Tibial artery (tissue), 4 donors: Measurements from ENCODE around the gene KIF5B.
"Not testable (repeated sequence)": the region's sequence is repeated elsewhere in the genome, so short reads cannot be mapped to it uniquely, and the experiment has no call there.

Source experiments
- DNase-seq, 2 donors: peaks; one replicate each; pipeline ENCODE4 v3.0.0-alpha.2; 2019
- H3K27ac ChIP-seq, 2 donors: fragments of 200-600 bp; sonication (generic) in 1 of 2; 1 replicate in 1 of 2; 2 replicates in 1 of 2; pipeline ENCODE4 v1.5.1; 2018 to 2019; ENCODE audit warnings: mild to moderate bottlenecking in 1 of 2
- H3K27me3 ChIP-seq, 2 donors: fragments of 200-600 bp; sonication (generic) in 1 of 2; one replicate each; pipeline versions ENCODE4 v1.5.1 to v1.6.0; 2016 to 2019
- H3K36me3 ChIP-seq, 3 donors: fragments of 200-600 bp; sonication (generic) in 2 of 3; one replicate each; pipeline ENCODE4 v1.5.1; 2016 to 2019; ENCODE audit warnings: mild to moderate bottlenecking in 2 of 3
- H3K4me1 ChIP-seq, 4 donors: fragments of 200-600 bp; sonication (generic) in 2 of 4; 1 replicate in 3 of 4; 2 replicates in 1 of 4; pipeline ENCODE4 v1.5.1; 2016 to 2019
- H3K4me3 ChIP-seq, 2 donors: fragments of 200-600 bp; sonication (generic) in 1 of 2; 1 replicate in 1 of 2; 2 replicates in 1 of 2; pipeline ENCODE4 v1.5.1; 2018 to 2019; ENCODE audit warnings: mild to moderate bottlenecking in 2 of 2
- H3K9me3 ChIP-seq, 3 donors: fragments of 200-600 bp; sonication (generic) in 1 of 3; one replicate each; pipeline ENCODE4 v1.5.1; 2016 to 2019
- intact Hi-C: fragments of 100-400 bp; cut with DNase I; formaldehyde crosslinking; loops from one replicate; pipeline ENCODE4 v1.15.0; 2023; ENCODE audit warnings: low total_unique reads
- TF ChIP-seq, protein P1 (sequence below), 2 experiments: fragments of 200-600 bp in 1 of 2; fragments of 450-650 bp in 1 of 2; IDR thresholded peaks; one replicate each; pipeline ENCODE4 v1.5.1; 2017 to 2019; ENCODE audit warnings: antibody characterized with exemption in 2 of 2, mild to moderate bottlenecking in 1 of 2, moderate library complexity in 1 of 2

Gene KIF5B

GRCh38 chr10:31990937-31991336, 65.3 kb downstream of the KIF5B start:
- DNase-seq, result no peak
- Histone ChIP-seq H3K4me3 (no peak overlapping the region), H3K9me3 (no peaks in the 10 kb centered on the region), H3K27ac (no peak overlapping the region), H3K27me3 (no peaks in the 10 kb centered on the region), H3K4me1 (no peaks in the 10 kb centered on the region), H3K36me3 (no peaks in the 10 kb centered on the region)
- intact Hi-C loops, result no loop called here
- TF ChIP-seq, protein P1, sequence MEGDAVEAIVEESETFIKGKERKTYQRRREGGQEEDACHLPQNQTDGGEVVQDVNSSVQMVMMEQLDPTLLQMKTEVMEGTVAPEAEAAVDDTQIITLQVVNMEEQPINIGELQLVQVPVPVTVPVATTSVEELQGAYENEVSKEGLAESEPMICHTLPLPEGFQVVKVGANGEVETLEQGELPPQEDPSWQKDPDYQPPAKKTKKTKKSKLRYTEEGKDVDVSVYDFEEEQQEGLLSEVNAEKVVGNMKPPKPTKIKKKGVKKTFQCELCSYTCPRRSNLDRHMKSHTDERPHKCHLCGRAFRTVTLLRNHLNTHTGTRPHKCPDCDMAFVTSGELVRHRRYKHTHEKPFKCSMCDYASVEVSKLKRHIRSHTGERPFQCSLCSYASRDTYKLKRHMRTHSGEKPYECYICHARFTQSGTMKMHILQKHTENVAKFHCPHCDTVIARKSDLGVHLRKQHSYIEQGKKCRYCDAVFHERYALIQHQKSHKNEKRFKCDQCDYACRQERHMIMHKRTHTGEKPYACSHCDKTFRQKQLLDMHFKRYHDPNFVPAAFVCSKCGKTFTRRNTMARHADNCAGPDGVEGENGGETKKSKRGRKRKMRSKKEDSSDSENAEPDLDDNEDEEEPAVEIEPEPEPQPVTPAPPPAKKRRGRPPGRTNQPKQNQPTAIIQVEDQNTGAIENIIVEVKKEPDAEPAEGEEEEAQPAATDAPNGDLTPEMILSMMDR (IDR thresholded peaks at IDR 0.05), result no peak

DNA sequence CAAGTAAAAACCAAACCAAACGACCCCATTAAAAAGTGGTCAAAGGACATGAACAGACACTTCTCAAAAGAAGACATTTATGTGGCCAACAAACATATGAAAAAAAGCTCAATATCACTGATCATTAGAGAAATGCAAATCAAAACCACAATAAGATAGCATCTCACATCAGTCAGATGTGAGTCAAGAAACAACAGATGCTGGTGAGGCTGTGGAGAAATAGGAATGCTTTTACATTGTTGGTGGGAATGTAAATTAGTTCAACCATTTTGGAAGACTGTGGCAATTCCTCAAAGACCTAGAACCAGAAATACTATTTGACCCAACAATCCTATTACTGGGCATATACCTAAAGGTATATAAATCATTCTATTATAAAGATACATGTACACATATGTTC, 68.4 kb downstream of the KIF5B start:
- H3K9me3 ChIP-seq, H3K27me3 ChIP-seq, DNase-seq, H3K27ac ChIP-seq, H3K36me3 ChIP-seq, H3K4me3 ChIP-seq, H3K4me1 ChIP-seq, intact Hi-C loops: not testable (repeated sequence)

DNA sequence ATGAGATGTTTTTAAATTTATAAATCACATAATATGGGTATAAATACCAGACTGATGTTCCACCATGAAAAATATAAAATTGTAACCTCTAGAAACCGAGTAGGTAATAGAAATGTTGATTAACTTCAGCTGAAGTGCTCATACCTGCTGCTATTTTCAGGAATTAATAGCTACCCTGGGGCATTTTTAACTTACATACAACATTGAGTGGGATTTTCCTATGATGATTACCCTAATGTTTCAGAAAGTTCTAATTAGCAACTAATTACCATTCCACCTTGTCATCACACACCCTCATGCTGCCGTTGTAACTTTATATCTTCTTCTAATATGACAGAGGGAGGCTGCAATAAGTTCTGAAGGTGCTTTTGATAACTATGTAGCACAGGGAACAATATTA, 74.1 kb downstream of the KIF5B start:
- H3K4me3 ChIP-seq, result no peak overlapping the region
- H3K9me3 ChIP-seq, result no peaks in the 10 kb centered on the region
- no peaks in the 10 kb centered on the region for H3K4me1 ChIP-seq
- H3K27me3 ChIP-seq, result no peaks in the 10 kb centered on the region
- H3K27ac ChIP-seq, result no peak overlapping the region
- intact Hi-C loops, result no loop called here
- no peak for DNase-seq
- H3K36me3 ChIP-seq, result no peaks in the 10 kb centered on the region
- TF ChIP-seq, protein P1 (IDR thresholded peaks at IDR 0.05), result no peak

- H3K36me3 ChIP-seq, result no peaks in the 10 kb centered on the region
- DNase-seq, result no peak
- no peaks in the 10 kb centered on the region for H3K9me3 ChIP-seq
- H3K27ac ChIP-seq, result no peak overlapping the region
- no peak overlapping the region for H3K4me3 ChIP-seq
- TF ChIP-seq, protein P1 (IDR thresholded peaks at IDR 0.05), result no peak
- intact Hi-C loops, result no loop called here
- no peaks in the 10 kb centered on the region for H3K4me1 ChIP-seq
- H3K27me3 ChIP-seq, result no peaks in the 10 kb centered on the region
Observed at GRCh38 chr10:31980471-31980870, 75.8 kb downstream of the KIF5B start.

- H3K9me3 ChIP-seq, DNase-seq, H3K36me3 ChIP-seq, H3K27me3 ChIP-seq, H3K27ac ChIP-seq, intact Hi-C loops, H3K4me1 ChIP-seq, H3K4me3 ChIP-seq: not testable (repeated sequence)
Observed at GRCh38 chr10:31979071-31979470, 77.2 kb downstream of the KIF5B start.

- DNase-seq, result no peak
- Histone ChIP-seq H3K27me3 (no peaks in the 10 kb centered on the region), H3K4me1 (no peaks in the 10 kb centered on the region), H3K9me3 (no peaks in the 10 kb centered on the region), H3K36me3 (no peaks in the 10 kb centered on the region), H3K4me3 (no peak overlapping the region), H3K27ac (no peak overlapping the region)
- TF ChIP-seq, protein P1 (IDR thresholded peaks at IDR 0.05), result no peak
- intact Hi-C loops, result no loop called here
Observed at GRCh38 chr10:31978156-31978483, 78.1 kb downstream of the KIF5B start.

DNA sequence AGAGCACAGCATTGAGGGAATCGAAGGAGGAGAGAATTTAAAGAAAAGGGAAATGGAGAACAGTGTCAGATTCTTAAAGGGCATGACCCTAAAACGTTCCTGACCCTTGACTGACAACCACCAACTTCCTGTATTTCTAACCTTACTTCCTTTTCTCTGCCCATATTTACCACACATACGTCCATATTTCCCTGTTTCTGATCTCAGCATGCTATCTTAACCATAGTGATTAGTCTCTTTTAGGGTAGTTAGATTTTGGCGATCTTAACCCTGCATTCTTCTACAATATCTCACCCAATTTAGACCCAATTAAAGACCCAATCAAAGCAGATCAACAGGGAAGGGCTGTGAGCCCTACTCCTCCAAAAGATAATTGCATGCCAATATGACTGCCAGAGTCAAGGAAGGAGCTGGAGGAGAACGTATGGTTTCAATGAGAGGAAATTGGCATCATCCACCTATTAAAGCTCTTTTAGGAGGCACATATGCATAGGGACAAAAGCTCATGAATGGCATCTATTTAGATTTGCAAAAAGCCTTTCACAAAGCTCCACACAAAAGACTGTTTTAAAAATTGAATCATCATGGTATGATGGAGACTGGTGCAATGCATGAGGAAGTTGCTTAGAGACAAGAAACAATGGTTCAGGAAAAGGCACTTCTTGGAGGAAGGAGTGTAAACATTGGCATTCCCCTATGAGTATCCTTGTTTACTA, 78.6 kb downstream of the KIF5B start:
- H3K27ac ChIP-seq, result no peak overlapping the region
- no peak overlapping the region for H3K4me3 ChIP-seq
- H3K27me3 ChIP-seq, result no peaks in the 10 kb centered on the region
- intact Hi-C loops, result no loop called here
- H3K4me1 ChIP-seq, result no peaks in the 10 kb centered on the region
- H3K36me3 ChIP-seq, result no peaks in the 10 kb centered on the region
- DNase-seq, result no peak
- H3K9me3 ChIP-seq, result no peaks in the 10 kb centered on the region
- TF ChIP-seq, protein P1 (IDR thresholded peaks at IDR 0.05), result no peak
